ENCODE data around the gene ZC3H18.

ZC3H18 gene

DNA sequence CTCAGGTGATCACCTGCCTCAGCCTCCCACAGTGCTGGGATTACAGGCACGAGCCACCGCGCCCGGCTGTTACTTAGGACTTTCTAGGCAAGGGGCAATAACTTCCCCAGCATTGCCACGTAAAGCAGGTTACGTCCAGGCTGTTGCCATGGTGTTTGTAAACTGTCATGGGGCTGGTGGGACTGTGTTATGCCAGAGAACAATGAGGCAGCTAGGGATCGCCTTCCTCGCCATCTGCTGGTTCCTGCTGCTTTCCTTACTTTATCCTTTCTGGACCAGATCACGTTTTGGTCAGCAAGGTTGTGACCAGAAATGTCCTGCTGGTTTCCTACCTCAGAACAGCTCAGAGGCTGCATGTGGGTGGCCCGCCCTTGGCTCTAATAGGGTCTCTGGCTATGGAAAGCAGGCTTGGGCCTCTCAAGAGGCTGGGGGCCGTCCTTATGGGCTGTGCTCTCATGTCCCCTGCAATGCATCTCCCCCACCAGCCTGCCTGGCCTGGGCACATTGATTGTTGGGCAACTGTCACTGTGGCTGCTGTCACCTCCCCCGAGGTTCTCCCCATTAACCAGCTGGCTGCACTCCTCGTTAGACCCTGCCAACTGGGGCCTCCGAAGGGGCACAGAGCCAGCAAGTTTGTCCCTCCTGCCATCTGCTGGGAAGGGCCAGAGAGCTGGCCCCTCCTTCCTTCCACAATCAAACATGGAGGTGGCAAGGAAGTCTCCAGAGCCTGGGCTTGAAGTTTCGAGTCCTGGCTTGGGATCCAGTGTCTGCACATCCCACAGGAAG is 28.2 kb upstream of the ZC3H18 start:
- Histone ChIP-seq H3K4me3 (ENCODE audit: low read depth in 1 of 2, low read length in 1 of 2) (no peak overlapping the region), H3K27ac (no peak overlapping the region), H3K9me3 (no peaks in the 10 kb centered on the region), H3K27me3 (peaks cover 69% of the 10 kb centered on the region), H3K4me1 (ENCODE audit: control insufficient read depth in 1 of 2, insufficient read depth in 1 of 2, low read depth in 1 of 2, low read length in 1 of 2) (no peaks in the 10 kb centered on the region), H3K36me3 (no peaks in the 10 kb centered on the region)
- TF ChIP-seq, protein P1, sequence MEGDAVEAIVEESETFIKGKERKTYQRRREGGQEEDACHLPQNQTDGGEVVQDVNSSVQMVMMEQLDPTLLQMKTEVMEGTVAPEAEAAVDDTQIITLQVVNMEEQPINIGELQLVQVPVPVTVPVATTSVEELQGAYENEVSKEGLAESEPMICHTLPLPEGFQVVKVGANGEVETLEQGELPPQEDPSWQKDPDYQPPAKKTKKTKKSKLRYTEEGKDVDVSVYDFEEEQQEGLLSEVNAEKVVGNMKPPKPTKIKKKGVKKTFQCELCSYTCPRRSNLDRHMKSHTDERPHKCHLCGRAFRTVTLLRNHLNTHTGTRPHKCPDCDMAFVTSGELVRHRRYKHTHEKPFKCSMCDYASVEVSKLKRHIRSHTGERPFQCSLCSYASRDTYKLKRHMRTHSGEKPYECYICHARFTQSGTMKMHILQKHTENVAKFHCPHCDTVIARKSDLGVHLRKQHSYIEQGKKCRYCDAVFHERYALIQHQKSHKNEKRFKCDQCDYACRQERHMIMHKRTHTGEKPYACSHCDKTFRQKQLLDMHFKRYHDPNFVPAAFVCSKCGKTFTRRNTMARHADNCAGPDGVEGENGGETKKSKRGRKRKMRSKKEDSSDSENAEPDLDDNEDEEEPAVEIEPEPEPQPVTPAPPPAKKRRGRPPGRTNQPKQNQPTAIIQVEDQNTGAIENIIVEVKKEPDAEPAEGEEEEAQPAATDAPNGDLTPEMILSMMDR (IDR thresholded peaks at IDR 0.05) = no peak

DNA sequence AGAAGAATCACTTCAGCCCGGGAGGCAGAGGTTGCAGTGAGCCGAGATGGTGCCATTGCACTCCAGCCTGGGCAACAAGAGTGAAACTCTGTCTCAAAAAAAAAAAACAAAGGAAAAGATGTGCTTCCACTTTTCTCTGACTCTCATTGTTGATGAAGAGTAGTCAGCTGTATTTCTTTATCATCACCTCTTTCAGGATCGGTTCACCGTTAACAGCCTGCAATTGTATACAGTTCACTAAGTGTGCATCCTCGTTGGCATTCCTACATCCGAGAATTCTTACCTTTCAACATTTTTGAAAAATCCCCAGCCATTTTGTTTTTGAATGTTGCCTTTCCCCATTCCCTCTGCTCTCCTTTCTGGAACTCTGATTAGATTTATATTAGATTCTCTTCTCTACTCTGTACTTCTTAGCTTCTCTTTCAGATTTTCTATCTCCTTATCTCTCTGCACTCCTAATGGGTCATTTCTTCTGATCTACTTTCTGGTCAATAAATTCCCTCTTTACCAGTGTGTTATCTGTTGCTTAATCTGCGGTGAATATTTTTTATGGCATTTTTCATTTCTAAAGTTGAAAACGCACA is 26.9 kb upstream of the ZC3H18 start:
- TF ChIP-seq, protein P1 (IDR thresholded peaks at IDR 0.05) = no peak
- Histone ChIP-seq H3K4me3 (ENCODE audit: low read depth in 1 of 2, low read length in 1 of 2) (no peak overlapping the region), H3K27ac (no peak overlapping the region), H3K27me3 (peaks cover 66% of the 10 kb centered on the region), H3K36me3 (no peaks in the 10 kb centered on the region), H3K9me3 (no peaks in the 10 kb centered on the region), H3K4me1 (ENCODE audit: control insufficient read depth in 1 of 2, insufficient read depth in 1 of 2, low read depth in 1 of 2, low read length in 1 of 2) (no peaks in the 10 kb centered on the region)

DNA sequence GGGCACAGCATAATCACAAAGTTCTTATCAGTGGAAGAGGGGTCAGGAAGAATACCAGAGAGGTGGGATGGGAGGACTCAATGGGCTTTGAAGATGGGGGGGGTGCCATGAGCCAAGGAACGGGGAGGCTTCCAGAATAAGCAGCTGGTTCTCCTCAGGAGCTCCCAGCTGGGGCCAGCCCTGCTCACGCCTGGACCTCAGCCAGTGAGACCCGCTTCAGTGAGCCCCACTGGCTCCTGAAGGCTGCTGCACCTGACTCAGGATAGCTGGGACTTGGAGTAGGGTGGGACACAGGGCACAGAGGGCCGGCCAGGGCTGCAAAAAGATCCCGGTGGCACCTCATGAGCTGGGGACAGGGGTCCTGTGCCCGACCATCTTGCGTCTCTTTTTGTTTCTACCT is 24.4 kb upstream of the ZC3H18 start:
- Histone ChIP-seq H3K4me1 (ENCODE audit: control insufficient read depth in 1 of 2, insufficient read depth in 1 of 2, low read depth in 1 of 2, low read length in 1 of 2) (peaks cover 9 to 10% of the 10 kb centered on the region in 2 experiments), H3K36me3 (no peaks in the 10 kb centered on the region), H3K9me3 (no peaks in the 10 kb centered on the region), H3K27me3 (peaks cover 61% of the 10 kb centered on the region), H3K27ac (no peak overlapping the region), H3K4me3 (ENCODE audit: low read depth in 1 of 2, low read length in 1 of 2) (no peak overlapping the region)
- TF ChIP-seq, protein P1 (IDR thresholded peaks at IDR 0.05) = no peak

DNA sequence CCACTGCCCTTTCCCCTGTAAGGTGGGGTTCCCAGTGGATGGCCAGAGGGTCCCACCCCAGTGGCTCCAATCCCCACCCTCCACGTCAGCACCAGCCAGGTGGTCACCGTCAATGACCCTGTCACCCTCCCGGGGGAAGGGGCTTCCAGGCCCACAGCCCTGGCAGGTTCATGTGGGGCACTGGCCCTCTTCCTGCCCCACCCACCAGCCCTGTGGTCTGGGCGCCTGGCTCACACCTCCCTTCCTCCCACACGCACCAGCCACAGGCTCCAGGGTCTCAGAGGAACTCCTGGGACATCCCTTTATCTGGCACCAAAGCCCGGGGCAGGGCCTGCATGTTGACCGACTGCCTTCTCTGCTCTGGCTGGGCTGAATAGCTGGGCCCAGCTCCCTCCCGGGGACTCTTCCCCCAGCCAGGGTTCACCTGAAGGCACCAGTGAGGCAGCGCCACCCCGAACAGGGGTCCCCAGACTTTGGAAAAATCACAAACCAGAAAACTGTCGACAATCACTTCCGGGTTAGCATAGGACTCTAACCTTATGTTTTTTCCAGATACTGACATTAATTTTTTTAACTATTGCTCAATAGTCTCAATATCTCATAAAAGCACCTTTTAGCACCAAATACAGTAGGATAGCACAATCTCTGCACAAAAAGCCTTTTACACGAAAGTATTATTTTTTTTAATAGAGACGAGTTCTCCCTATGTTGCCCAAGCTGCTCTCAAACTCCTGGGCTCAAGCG is 21.9 kb upstream of the ZC3H18 start:
- peaks cover 62% of the 10 kb centered on the region for H3K27me3 ChIP-seq
- H3K4me3 ChIP-seq (ENCODE audit: low read depth in 1 of 2, low read length in 1 of 2) = no peak overlapping the region
- no peak overlapping the region for H3K27ac ChIP-seq

DNA sequence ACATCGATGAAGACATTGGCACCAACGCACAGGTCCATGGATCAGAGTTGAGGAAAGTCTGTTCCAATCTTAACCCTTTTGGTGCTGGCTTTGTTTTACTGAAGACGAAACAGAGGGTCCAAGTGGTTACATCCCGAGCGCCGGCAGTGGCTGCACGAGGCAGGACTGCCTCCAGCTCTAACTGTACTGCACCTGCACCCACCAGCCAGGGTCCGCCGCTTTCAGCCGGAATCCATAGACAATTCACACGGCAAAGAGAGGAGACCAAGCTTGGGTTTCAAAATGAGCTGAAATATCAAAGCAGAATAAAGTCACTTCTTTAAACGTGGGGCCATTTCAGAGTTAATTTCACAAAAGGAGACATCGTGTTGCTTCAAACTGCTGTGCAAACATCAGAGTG is 21.2 kb upstream of the ZC3H18 start:
- TF ChIP-seq, protein P1 (IDR thresholded peaks at IDR 0.05) = no peak
- H3K4me3 ChIP-seq (ENCODE audit: low read depth in 1 of 2, low read length in 1 of 2) = no peak overlapping the region
- H3K27ac ChIP-seq = no peak overlapping the region
- no peaks in the 10 kb centered on the region for H3K9me3 ChIP-seq
- peaks cover 62% of the 10 kb centered on the region for H3K27me3 ChIP-seq
- H3K4me1 ChIP-seq (ENCODE audit: control insufficient read depth in 1 of 2, insufficient read depth in 1 of 2, low read depth in 1 of 2, low read length in 1 of 2) = peaks cover 9 to 10% of the 10 kb centered on the region in 2 experiments
- no peaks in the 10 kb centered on the region for H3K36me3 ChIP-seq

More for the DNA sequence above, 21.9 kb upstream of the ZC3H18 start:
- Histone ChIP-seq H3K9me3 (no peaks in the 10 kb centered on the region), H3K36me3 (no peaks in the 10 kb centered on the region), H3K4me1 (ENCODE audit: control insufficient read depth in 1 of 2, insufficient read depth in 1 of 2, low read depth in 1 of 2, low read length in 1 of 2) (peaks cover 9 to 10% of the 10 kb centered on the region in 2 experiments)
- TF ChIP-seq, protein P1 (IDR thresholded peaks at IDR 0.05) = no peak
